Measurements from ENCODE around the gene ULBP3.
A peak's percentile ranks its signal among the peaks of the same experiment; 100 is the strongest.

The ULBP3 gene

GRCh38 chr6:150068720-150069648 is at the start of gene ULBP3:
ULBP3 (minus strand) TSS chr6:150069121; CDS start chr6:150069066, 55 bp downstream.
- DNase-seq: peak; percentile 89

GRCh38 chr6:150118627-150119026 is 49.7 kb upstream of the ULBP3 start:
- DNase-seq: no peak

- DNase-seq: no peak
These were observed 49.3 kb upstream of the ULBP3 start for GRCh38 chr6:150118203-150118602.

GRCh38 chr6:150116200-150116800 is 47.4 kb upstream of the ULBP3 start:
- DNase-seq: no peak

GRCh38 chr6:150115769-150116168 is 46.8 kb upstream of the ULBP3 start:
- no peak for DNase-seq

GRCh38 chr6:150112233-150112632 is 43.3 kb upstream of the ULBP3 start:
- no peak for DNase-seq

GRCh38 chr6:150102750-150103270 is 33.9 kb upstream of the ULBP3 start:
- DNase-seq: no peak

- peak; percentile 38 for DNase-seq
These were observed 31.8 kb upstream of the ULBP3 start for GRCh38 chr6:150100745-150101144.

GRCh38 chr6:150099953-150100352 is 31.0 kb upstream of the ULBP3 start:
- DNase-seq: no peak

GRCh38 chr6:150099546-150099945 is 30.6 kb upstream of the ULBP3 start:
- DNase-seq: peak; percentile 38

GRCh38 chr6:150098155-150098554 is 29.2 kb upstream of the ULBP3 start:
- DNase-seq: peak; percentile 35

GRCh38 chr6:150093397-150093796 is 24.5 kb upstream of the ULBP3 start:
- no peak for DNase-seq

GRCh38 chr6:150091476-150091875 is 22.6 kb upstream of the ULBP3 start:
- DNase-seq: no peak

GRCh38 chr6:150090328-150090727 is 21.4 kb upstream of the ULBP3 start:
- no peak for DNase-seq

GRCh38 chr6:150088481-150089154 is 19.7 kb upstream of the ULBP3 start:
- DNase-seq: no peak

GRCh38 chr6:150087336-150087735 is 18.4 kb upstream of the ULBP3 start:
- peak; percentile 21 for DNase-seq

GRCh38 chr6:150086026-150086425 is 17.1 kb upstream of the ULBP3 start:
- peak; percentile 17 for DNase-seq

GRCh38 chr6:150084426-150084825 is 15.5 kb upstream of the ULBP3 start:
- DNase-seq: peak; percentile 4

GRCh38 chr6:150083839-150084238 is 14.9 kb upstream of the ULBP3 start:
- DNase-seq: peak; percentile 44

- DNase-seq: peak; percentile 38
These were observed 12.8 kb upstream of the ULBP3 start for GRCh38 chr6:150081702-150082101.

- peak; percentile 64 for DNase-seq
These were observed 10.7 kb upstream of the ULBP3 start for GRCh38 chr6:150079604-150080003.

- peak; percentile 24 for DNase-seq
These were observed 9.9 kb upstream of the ULBP3 start for GRCh38 chr6:150078788-150079187.

- DNase-seq: no peak
These were observed 7.4 kb upstream of the ULBP3 start for GRCh38 chr6:150076196-150076893.

Data from activated CD8-positive, alpha-beta memory T cell treated with anti-CD3 and anti-CD28 coated beads for 24 hours (primary cell).